Stimulated activated CD4-positive, alpha-beta T cell treated with anti-CD3 and anti-CD28 coated beads, TNF-alpha, amount 100 ng/mL, for 4 hours (primary cell): Measurements from ENCODE around the gene MAP3K4.
"Not testable (repeated sequence)": the region's sequence is repeated elsewhere in the genome, so short reads cannot be mapped to it uniquely, and the experiment has no call there.

ENCODE experiments used
- DNase-seq, 3 experiments: peaks; one replicate each; pipeline ENCODE4 v3.0.0-alpha.2; 2020; ENCODE audit warnings: low read depth in 3 of 3

The MAP3K4 gene

GRCh38 chr6:160972111-160972510 is 19.5 kb upstream of the MAP3K4 start:
- no peak for DNase-seq

DNA sequence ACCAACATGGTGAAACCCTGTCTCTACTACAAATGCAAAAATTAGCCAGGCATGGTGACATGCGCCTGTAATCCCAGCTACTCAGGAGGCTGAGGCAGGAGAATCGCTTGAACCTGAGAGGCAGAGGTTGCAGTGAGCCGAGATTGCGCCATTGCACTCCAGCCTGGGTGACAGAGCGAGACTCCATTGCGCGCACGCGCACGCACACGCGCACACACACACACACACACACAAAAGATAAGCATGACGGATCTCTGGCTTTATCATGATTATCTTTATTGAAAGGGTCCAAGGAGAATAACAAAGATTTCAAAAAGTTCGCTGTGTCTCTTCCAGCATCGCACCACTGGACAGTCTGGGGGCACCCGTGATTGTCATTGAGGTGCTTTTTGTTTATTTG is 19.0 kb upstream of the MAP3K4 start:
- not testable (repeated sequence) for DNase-seq

GRCh38 chr6:160973311-160974250 is 18.0 kb upstream of the MAP3K4 start:
- no peak for DNase-seq

DNA sequence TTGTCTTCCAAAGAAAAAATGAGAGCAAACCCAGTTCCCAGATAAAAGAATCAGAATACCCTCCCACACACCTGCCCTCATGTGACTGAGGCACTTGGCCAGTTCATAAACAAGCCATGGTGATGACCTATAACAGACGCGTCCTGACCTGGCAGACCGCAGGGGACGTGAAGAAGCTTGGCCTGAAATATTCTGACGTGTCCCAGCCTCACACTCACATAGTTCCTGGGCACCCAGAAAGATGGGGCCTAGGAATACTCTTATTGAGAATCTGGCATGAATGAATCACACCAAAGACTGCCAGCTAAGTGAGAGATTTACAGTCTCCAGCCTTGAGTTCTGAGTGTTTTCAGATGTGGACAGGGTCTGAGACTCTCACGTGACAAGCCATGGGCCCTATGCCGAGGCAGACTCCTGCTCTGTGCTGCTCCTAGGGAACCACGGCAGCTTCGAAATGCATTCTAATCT is 17.2 kb upstream of the MAP3K4 start:
- DNase-seq, result no peak

- DNase-seq, result no peak
These were observed 16.4 kb upstream of the MAP3K4 start for GRCh38 chr6:160975162-160975561.

GRCh38 chr6:160975961-160976360 is 15.6 kb upstream of the MAP3K4 start:
- not testable (repeated sequence) for DNase-seq

- DNase-seq, result no peak
These were observed 13.2 kb upstream of the MAP3K4 start for GRCh38 chr6:160978141-160978901.

- no peak for DNase-seq
These were observed 12.4 kb upstream of the MAP3K4 start for GRCh38 chr6:160979061-160979708.

- DNase-seq, result not testable (repeated sequence)
These were observed 8.1 kb upstream of the MAP3K4 start for GRCh38 chr6:160983377-160983948.

GRCh38 chr6:160986851-160987250 is 4.7 kb upstream of the MAP3K4 start:
- DNase-seq, result no peak

GRCh38 chr6:160987265-160987664 is 4.3 kb upstream of the MAP3K4 start:
- DNase-seq, result no peak

DNA sequence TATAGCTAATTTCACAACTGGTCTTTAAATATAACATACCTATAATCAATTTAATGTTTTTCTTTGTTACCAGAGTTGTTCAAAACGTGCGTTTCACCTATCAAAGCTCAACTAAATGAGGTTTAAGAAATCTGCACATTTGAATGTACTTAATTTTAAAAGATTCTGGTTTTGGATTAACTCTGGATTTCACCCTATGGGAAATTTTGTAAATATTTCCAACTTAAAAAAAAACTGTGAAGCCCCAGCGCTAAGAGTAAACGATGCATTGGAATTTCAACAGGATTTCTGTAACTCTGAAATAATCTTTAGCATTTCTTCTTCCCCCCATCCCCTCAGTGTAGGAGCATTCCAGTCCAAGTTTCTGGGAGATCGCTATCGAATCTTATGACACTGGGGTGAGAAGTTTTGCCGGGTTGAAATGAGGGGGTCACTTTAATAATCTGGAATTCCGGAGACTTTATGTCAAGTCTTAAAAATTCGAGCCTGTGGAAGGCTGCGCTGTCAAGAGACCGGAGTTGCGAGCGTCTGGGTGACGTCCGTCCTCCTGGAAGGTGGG is 643 bp upstream of the MAP3K4 start:
- no peak for DNase-seq

DNA sequence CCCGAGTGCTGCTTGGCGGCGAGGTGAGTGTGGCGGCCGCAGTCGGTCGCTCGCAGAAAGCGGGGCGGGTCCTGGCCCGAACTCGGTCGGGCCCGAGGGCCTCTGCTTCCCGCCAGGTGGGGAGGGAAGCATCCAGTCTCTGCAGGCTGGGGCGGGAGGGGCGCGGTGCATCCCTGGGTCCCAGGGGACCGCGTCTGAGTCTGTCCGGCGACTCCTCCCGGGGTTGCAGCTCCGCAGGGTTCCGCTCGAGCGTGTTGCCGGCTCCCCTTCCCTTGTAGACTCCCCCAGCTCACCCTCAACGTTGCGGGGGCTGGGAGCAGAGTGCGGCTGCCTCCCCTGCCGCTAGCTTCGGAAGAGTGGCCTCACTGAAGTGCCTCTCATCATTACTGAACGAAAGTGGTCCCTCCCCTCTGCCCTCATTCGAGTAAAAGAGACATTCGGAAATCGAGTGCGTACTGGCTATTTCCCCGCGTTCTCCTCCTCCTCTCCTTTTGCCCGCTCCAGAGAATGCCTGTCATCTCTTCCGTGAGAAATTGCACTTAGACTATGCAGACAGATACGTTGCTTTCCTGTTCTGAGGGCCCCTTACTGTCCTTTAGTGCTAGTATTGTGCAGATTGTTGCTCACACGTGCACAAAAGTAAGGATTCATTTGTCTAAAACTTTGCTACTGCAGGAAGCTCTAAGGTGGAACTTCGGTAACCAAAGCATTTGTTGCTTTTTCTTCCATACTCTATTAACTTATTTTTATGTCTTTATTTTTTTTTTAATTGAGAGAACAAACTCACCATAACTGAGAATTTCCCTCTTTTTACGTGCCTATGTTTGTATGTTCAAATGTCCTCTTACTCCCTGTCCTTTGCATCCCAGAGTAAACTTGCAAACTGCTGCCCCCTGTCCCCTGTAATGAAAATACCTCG is 751 bp downstream of the MAP3K4 start:
- peak in 1 of 3 experiments; percentile 9 for DNase-seq

GRCh38 chr6:160992980-160993314 is 1.4 kb downstream of the MAP3K4 start:
- no peak for DNase-seq

GRCh38 chr6:160995271-160995670 is 3.7 kb downstream of the MAP3K4 start:
- DNase-seq, result no peak

- no peak for DNase-seq
These were observed 4.6 kb downstream of the MAP3K4 start for GRCh38 chr6:160996131-160996601.

DNA sequence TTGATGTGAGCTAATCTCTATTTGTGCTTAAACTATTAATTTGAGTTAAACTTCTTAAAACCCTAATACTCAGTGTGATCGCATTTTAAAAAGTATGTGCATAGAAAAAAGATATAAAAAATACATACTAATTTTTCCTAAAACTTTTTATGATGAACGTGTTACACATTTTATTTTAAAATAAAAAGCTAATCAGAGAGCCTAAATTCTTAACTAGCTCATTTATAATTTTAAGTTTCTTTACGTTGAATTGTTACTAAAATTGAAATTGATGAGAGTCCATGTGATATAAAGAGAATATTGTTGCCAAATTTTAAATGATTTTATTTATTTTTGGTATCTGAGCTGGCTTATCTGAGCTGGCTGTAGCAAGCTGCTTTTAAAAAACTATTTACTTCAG is 6.6 kb downstream of the MAP3K4 start:
- DNase-seq, result no peak

DNA sequence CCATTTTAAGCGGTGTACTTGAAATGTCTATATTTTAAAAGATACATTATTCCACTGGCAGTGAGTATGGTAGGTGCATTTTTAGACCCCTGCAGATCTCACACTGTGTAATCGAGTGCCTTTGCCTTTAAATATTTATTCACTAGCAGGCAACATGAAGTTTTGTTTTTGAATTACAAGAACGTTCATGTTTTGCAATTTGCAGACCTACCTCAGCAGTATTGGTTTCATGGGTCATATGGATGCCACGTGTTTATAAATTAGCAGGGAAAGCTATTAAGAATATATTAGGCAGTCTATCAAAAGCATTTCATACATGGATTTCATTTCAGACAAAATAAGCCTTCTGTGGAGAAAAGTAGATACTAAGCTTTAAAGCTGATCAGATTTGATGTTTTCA is 7.2 kb downstream of the MAP3K4 start:
- no peak for DNase-seq

DNA sequence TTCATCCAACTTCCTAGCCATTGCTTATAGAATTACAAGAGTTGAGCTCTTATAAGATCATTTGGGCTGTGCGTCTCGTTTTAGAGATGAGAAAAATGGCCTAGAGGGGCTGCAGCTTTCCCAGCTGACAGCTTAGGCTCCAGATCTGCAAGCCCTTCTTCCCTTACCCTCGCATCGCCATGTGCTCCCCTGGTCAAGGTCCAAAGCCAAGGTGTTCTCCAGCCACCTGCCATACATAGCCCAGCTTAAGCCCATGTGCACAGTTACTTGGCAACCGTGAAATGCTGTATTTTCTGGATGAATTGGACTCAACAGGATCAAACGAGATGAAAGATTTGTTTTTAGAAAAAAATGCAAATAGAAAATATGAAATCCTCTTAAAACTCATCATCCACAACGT is 7.9 kb downstream of the MAP3K4 start:
- DNase-seq, result no peak

DNA sequence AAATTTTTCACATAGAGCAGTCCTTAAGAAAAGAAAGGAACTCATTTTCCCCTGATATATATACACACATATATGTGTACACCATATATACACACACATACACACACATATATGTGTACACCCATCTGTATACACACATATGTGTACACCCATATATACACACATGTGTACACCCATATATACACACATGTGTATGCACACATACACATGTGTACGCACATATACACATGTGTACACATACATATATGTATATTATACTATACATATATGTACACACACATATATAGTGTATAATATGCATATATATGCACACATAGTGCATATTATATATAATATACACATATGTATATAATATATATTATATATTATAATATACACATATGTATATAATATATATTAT is 9.1 kb downstream of the MAP3K4 start:
- no peak for DNase-seq
